HepG2 (cell line): ENCODE data around the gene CPB2.

Experiments
- ATF6 ChIP-seq: sonication (generic); formaldehyde crosslinking; conservative IDR thresholded peaks from 2 replicates; pipeline ENCODE4 v1.4.0; 2020; ENCODE audit warnings: missing genetic modification reagents
- CTCF ChIP-seq: sonication (generic); formaldehyde crosslinking; IDR thresholded peaks from 2 replicates; pipeline ENCODE4 v1.5.0; 2020; ENCODE audit warnings: mild to moderate bottlenecking, missing genetic modification reagents, moderate library complexity
- E2F2 ChIP-seq: sonication (generic); formaldehyde crosslinking; IDR thresholded peaks from 2 replicates; pipeline ENCODE4 v1.4.0; 2020; ENCODE audit warnings: missing genetic modification reagents, borderline replicate concordance
- HOMEZ ChIP-seq: IDR thresholded peaks from 2 replicates; pipeline ENCODE4 v1.6.1; 2016; ENCODE audit warnings: low read depth
- ZBTB33 ChIP-seq: sonication (generic); formaldehyde crosslinking; IDR thresholded peaks from 2 replicates; pipeline ENCODE4 v1.4.0; 2020; ENCODE audit warnings: missing genetic modification reagents
- ZNF558 ChIP-seq: sonication (generic); formaldehyde crosslinking; IDR thresholded peaks from 2 replicates; pipeline ENCODE4 v1.9.0; 2022; ENCODE audit warnings: mild to moderate bottlenecking, missing genetic modification reagents, borderline replicate concordance

GRCh38 chr13:46031581-46032263 lies 73.1 kb downstream of the CPB2 start:
- TF ChIP-seq CTCF (CRISPR knock-in tag) (no peak), ATF6 (no peak), ZNF558 (CRISPR knock-in tag) (no peak), ZBTB33 (CRISPR knock-in tag) (no peak), E2F2 (CRISPR knock-in tag) (no peak), HOMEZ (CRISPR knock-in tag) (0 out of 2 replicates have a peak, but pooled peaks have one; percentile 29)
